ENCODE measurements around the gene SPAST. TPM values are rescaled to one million over a fixed set of nuclear protein-coding genes. Genes with fewer than 3 reads are reported as not detected.

Gene SPAST
- total and polyA plus RNA-seq, 2 of the 13 experiments (the other 11 are each of a cell fraction or from before 2014, with no cell fraction given): 11.5 to 40.4 TPM

DNA sequence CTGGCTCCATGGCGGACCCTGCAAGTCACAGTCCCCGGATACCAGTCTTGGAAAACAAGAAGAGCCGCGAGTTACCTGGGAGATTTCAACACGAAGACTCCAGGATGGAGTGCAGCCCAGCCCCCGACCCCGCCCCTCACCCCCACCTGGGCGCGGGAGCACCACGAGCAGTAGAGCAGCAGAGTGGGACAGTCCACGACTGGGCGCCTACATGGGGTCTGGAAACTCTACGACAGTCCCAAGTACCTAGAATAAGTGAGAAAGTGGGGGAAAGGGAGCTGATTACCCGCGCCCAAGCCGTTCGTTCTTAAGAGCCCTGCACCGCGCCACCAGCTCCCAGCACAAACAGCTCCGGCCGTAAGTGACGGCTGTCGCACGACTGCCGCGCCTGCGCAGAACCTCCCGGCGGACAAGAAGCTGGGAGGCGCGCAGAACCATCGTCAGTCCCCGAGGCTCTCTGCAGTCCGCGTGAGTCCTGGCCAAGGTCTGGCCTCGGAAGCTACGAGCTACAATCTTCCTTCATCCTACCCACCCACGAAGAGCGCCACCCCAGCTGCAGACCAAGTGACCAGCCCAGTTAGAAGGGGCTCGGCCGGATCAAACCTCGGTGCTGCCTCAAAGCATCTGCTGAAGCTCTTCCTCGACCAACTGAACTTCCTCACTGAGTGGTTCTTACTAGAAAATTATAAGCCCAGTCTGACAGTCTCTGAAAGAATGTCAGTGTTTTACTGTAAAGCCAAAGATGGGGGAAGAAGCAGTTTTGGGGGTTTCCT is 23.7 kb upstream of the SPAST start, which contains the start of gene DPY30 (continued):
- TF ChIP-seq, protein P1, sequence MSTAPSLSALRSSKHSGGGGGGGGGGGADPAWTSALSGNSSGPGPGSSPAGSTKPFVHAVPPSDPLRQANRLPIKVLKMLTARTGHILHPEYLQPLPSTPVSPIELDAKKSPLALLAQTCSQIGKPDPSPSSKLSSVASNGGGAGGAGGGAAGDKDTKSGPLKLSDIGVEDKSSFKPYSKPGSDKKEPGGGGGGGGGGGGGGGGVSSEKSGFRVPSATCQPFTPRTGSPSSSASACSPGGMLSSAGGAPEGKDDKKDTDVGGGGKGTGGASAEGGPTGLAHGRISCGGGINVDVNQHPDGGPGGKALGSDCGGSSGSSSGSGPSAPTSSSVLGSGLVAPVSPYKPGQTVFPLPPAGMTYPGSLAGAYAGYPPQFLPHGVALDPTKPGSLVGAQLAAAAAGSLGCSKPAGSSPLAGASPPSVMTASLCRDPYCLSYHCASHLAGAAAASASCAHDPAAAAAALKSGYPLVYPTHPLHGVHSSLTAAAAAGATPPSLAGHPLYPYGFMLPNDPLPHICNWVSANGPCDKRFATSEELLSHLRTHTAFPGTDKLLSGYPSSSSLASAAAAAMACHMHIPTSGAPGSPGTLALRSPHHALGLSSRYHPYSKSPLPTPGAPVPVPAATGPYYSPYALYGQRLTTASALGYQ (CRISPR knock-in tag; IDR thresholded peaks at IDR 0.05): peak; percentile 60
- peak; percentile 78; the same call in 1 of the 2 replicates for TF ChIP-seq ZNF564 (CRISPR knock-in tag; IDR thresholded peaks at IDR 0.05)
- TF ChIP-seq ZBTB38 (CRISPR knock-in tag; IDR thresholded peaks at IDR 0.05): peak; percentile 95
- no peak for TF ChIP-seq ZNF841 (CRISPR knock-in tag; IDR thresholded peaks at IDR 0.05; ENCODE audit: borderline replicate concordance)
- TF ChIP-seq ZNF34 (CRISPR knock-in tag; IDR thresholded peaks at IDR 0.05; ENCODE audit: borderline replicate concordance): no peak
- peak; percentile 94; the same call in 1 of the 2 replicates for TF ChIP-seq ZSCAN12 (CRISPR knock-in tag; IDR thresholded peaks at IDR 0.05)
- TF ChIP-seq YEATS4 (CRISPR knock-in tag; IDR thresholded peaks at IDR 0.05; ENCODE audit: borderline replicate concordance): peak; percentile 64; the same call in 1 of the 2 replicates
- TF ChIP-seq ZKSCAN1 (IDR thresholded peaks at IDR 0.05; ENCODE audit: low read length): no peak
- TF ChIP-seq ZNF772 (CRISPR knock-in tag; IDR thresholded peaks at IDR 0.05): peak; percentile 93
- TF ChIP-seq ZNF878 (CRISPR knock-in tag; IDR thresholded peaks at IDR 0.05): peak; percentile 94
- TF ChIP-seq ZNF263 (CRISPR knock-in tag; IDR thresholded peaks at IDR 0.05): peak; percentile 80
- TF ChIP-seq, protein P2, sequence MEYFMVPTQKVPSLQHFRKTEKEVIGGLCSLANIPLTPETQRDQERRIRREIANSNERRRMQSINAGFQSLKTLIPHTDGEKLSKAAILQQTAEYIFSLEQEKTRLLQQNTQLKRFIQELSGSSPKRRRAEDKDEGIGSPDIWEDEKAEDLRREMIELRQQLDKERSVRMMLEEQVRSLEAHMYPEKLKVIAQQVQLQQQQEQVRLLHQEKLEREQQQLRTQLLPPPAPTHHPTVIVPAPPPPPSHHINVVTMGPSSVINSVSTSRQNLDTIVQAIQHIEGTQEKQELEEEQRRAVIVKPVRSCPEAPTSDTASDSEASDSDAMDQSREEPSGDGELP (IDR thresholded peaks at IDR 0.05; ENCODE audit: borderline replicate concordance, low read depth): peak; percentile 49; the same call in 1 of the 2 replicates
- TF ChIP-seq, protein P3, sequence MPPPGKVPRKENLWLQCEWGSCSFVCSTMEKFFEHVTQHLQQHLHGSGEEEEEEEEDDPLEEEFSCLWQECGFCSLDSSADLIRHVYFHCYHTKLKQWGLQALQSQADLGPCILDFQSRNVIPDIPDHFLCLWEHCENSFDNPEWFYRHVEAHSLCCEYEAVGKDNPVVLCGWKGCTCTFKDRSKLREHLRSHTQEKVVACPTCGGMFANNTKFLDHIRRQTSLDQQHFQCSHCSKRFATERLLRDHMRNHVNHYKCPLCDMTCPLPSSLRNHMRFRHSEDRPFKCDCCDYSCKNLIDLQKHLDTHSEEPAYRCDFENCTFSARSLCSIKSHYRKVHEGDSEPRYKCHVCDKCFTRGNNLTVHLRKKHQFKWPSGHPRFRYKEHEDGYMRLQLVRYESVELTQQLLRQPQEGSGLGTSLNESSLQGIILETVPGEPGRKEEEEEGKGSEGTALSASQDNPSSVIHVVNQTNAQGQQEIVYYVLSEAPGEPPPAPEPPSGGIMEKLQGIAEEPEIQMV (CRISPR knock-in tag; IDR thresholded peaks at IDR 0.05; ENCODE audit: low read depth): peak; percentile 95
- no peak for TF ChIP-seq PTBP1 (IDR thresholded peaks at IDR 0.05; ENCODE audit: low read depth, low read length, poor library complexity, severe bottlenecking)
- TF ChIP-seq KDM3A (CRISPR knock-in tag; IDR thresholded peaks at IDR 0.05; ENCODE audit: low read depth): peak; percentile 71; the same call in 1 of the 2 replicates
- TF ChIP-seq, protein P4, sequence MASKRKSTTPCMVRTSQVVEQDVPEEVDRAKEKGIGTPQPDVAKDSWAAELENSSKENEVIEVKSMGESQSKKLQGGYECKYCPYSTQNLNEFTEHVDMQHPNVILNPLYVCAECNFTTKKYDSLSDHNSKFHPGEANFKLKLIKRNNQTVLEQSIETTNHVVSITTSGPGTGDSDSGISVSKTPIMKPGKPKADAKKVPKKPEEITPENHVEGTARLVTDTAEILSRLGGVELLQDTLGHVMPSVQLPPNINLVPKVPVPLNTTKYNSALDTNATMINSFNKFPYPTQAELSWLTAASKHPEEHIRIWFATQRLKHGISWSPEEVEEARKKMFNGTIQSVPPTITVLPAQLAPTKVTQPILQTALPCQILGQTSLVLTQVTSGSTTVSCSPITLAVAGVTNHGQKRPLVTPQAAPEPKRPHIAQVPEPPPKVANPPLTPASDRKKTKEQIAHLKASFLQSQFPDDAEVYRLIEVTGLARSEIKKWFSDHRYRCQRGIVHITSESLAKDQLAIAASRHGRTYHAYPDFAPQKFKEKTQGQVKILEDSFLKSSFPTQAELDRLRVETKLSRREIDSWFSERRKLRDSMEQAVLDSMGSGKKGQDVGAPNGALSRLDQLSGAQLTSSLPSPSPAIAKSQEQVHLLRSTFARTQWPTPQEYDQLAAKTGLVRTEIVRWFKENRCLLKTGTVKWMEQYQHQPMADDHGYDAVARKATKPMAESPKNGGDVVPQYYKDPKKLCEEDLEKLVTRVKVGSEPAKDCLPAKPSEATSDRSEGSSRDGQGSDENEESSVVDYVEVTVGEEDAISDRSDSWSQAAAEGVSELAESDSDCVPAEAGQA (IDR thresholded peaks at IDR 0.05; ENCODE audit: low read depth): no peak
- TF ChIP-seq, protein P4 (CRISPR knock-in tag; IDR thresholded peaks at IDR 0.05; ENCODE audit: borderline replicate concordance): peak; percentile 86; the same call in 1 of the 2 replicates
- TF ChIP-seq ZNF235 (CRISPR knock-in tag; IDR thresholded peaks at IDR 0.05; ENCODE audit: borderline replicate concordance): no peak
- no peak for TF ChIP-seq NFYB (CRISPR knock-in tag; IDR thresholded peaks at IDR 0.05)

All from HepG2 (cell line).